Mesodermal cell (in vitro differentiated cells): ENCODE results near the gene PEAK1.

ENCODE experiments used
- H3K27ac ChIP-seq: 2 replicates; pipeline ENCODE4 v1.7.0; 2013; ENCODE audit warnings: mild to moderate bottlenecking, low read depth, low read length, moderate library complexity; ENCODE audit not compliant: severe bottlenecking
- H3K36me3 ChIP-seq: 2 replicates; pipeline ENCODE4 v1.7.1; 2013; ENCODE audit warnings: mild to moderate bottlenecking, low read length, moderate library complexity; ENCODE audit not compliant: control insufficient read depth, insufficient read depth
- H3K4me1 ChIP-seq: one replicate; pipeline ENCODE4 v1.7.1; 2013; ENCODE audit warnings: mild to moderate bottlenecking, low read length; ENCODE audit not compliant: insufficient read depth, control insufficient read depth, poor library complexity, severe bottlenecking
- H3K4me3 ChIP-seq: 2 replicates; pipeline ENCODE4 v1.7.0; 2013; ENCODE audit warnings: low read length, control low read depth, mild to moderate bottlenecking; ENCODE audit not compliant: insufficient read depth, poor library complexity, severe bottlenecking; ENCODE audit errors: extremely low read depth
- H3K9me3 ChIP-seq: 2 replicates; pipeline ENCODE4 v1.7.1; 2013; ENCODE audit warnings: mild to moderate bottlenecking, low read length, moderate library complexity; ENCODE audit not compliant: control insufficient read depth
- WGBS, 2 experiments: methylation state at CpG; one replicate each; pipeline ENCODE4 v1.1.5; 2013; ENCODE audit warnings: missing lambda C conversion rate in 2 of 2; ENCODE audit not compliant: insufficient coverage in 2 of 2; 5-methylcytosine and 5-hydroxymethylcytosine counted together

Gene PEAK1

GRCh38 chr15:77074350-77074749 lies 345.6 kb downstream of the PEAK1 start:
- Histone ChIP-seq H3K4me1 (peaks cover 2% of the 10 kb centered on the region), H3K36me3 (peaks cover 3% of the 10 kb centered on the region), H3K4me3 (no peak overlapping the region), H3K9me3 (no peaks in the 10 kb centered on the region), H3K27ac (no peak overlapping the region)
- WGBS, 2 experiments: 77% methylated on average over 2 of the region's 2 CpGs; no CpG with 5 or more reads in 1 of the 2 experiments

- H3K9me3 ChIP-seq: no peaks in the 10 kb centered on the region
- peaks cover 6% of the 10 kb centered on the region for H3K4me1 ChIP-seq
- WGBS, 2 experiments: 85 to 89% methylated on average over 15 of the region's 15 CpGs
- no peak overlapping the region for H3K4me3 ChIP-seq
- H3K27ac ChIP-seq: no peak overlapping the region
- H3K36me3 ChIP-seq: peaks cover 10% of the 10 kb centered on the region
Observed at GRCh38 chr15:77071305-77072223, 348.3 kb downstream of the PEAK1 start.

- Histone ChIP-seq H3K9me3 (no peaks in the 10 kb centered on the region), H3K27ac (peak within 1 kb of the TSS; percentile 82), H3K4me3 (peak within 1 kb of the TSS; percentile 76), H3K4me1 (peaks cover 6% of the 10 kb centered on the region), H3K36me3 (peaks cover 10% of the 10 kb centered on the region)
- WGBS, 2 experiments: 0% methylated on average over 68 to 83 of the region's 97 CpGs
Observed at GRCh38 chr15:77070495-77071304, 349.2 kb downstream of the PEAK1 start, which contains the start of gene TSPAN3. Gene TSPAN3, minus strand, starts transcription at chr15:77071109. Its CDS starts 155 bp downstream, at chr15:77070954.

- Histone ChIP-seq H3K4me3 (peak overlapping the region; percentile 76), H3K4me1 (peaks cover 6% of the 10 kb centered on the region), H3K9me3 (no peaks in the 10 kb centered on the region), H3K27ac (peak overlapping the region; percentile 82), H3K36me3 (peaks cover 10% of the 10 kb centered on the region)
- 0% methylated on average over 15 to 17 of the region's 18 CpGs for WGBS, 2 experiments
Observed at GRCh38 chr15:77070180-77070494, 349.8 kb downstream of the PEAK1 start.

- 43 to 48% methylated on average over 6 to 7 of the region's 13 CpGs for WGBS, 2 experiments
- Histone ChIP-seq H3K4me3 (peak overlapping the region; percentile 76), H3K27ac (no peak overlapping the region), H3K36me3 (peaks cover 10% of the 10 kb centered on the region), H3K4me1 (peaks cover 9% of the 10 kb centered on the region), H3K9me3 (no peaks in the 10 kb centered on the region)
Observed at GRCh38 chr15:77069521-77070121, 350.3 kb downstream of the PEAK1 start.

- 97 to 100% methylated on average over 3 to 5 of the region's 7 CpGs for WGBS, 2 experiments
- Histone ChIP-seq H3K4me3 (no peak overlapping the region), H3K27ac (no peak overlapping the region), H3K9me3 (no peaks in the 10 kb centered on the region), H3K36me3 (peaks cover 10% of the 10 kb centered on the region), H3K4me1 (peaks cover 15% of the 10 kb centered on the region)
Observed at GRCh38 chr15:77068633-77069032, 351.3 kb downstream of the PEAK1 start.

- Histone ChIP-seq H3K4me1 (peaks cover 15% of the 10 kb centered on the region), H3K9me3 (no peaks in the 10 kb centered on the region), H3K4me3 (no peak overlapping the region), H3K36me3 (peaks cover 10% of the 10 kb centered on the region), H3K27ac (no peak overlapping the region)
- WGBS, 2 experiments: 95 to 100% methylated on average over 2 to 3 of the region's 3 CpGs
Observed at GRCh38 chr15:77067691-77068367, 352.1 kb downstream of the PEAK1 start.

- Histone ChIP-seq H3K36me3 (peaks cover 10% of the 10 kb centered on the region), H3K4me1 (peaks cover 19% of the 10 kb centered on the region), H3K9me3 (no peaks in the 10 kb centered on the region), H3K4me3 (no peak overlapping the region), H3K27ac (no peak overlapping the region)
- 80 to 100% methylated on average over 1 of the region's 3 CpGs for WGBS, 2 experiments
Observed at GRCh38 chr15:77066971-77067690, 352.8 kb downstream of the PEAK1 start.

GRCh38 chr15:77064539-77065308 lies 355.2 kb downstream of the PEAK1 start:
- peaks cover 19% of the 10 kb centered on the region for H3K4me1 ChIP-seq
- H3K27ac ChIP-seq: no peak overlapping the region
- no peaks in the 10 kb centered on the region for H3K9me3 ChIP-seq
- peaks cover 10% of the 10 kb centered on the region for H3K36me3 ChIP-seq
- 92% methylated on average over 2 of the region's 6 CpGs; no CpG with 5 or more reads in 1 of the 2 experiments for WGBS, 2 experiments
- H3K4me3 ChIP-seq: no peak overlapping the region
